CD4-positive, alpha-beta memory T cell (primary cell): ENCODE data around the gene ATP6V0E1. TPM values are rescaled to one million over a fixed set of nuclear protein-coding genes. Genes with fewer than 3 reads are reported as not detected.

Source experiments
- CTCF ChIA-PET: fragments of 350-600 bp; sonication (Branson Sonifier 250); formaldehyde crosslinking; loops from one replicate; lab custom pipeline; 2021; ENCODE audit warnings: inconsistent platforms; ENCODE audit not compliant: partially characterized antibody; lab: Charles Lee
- POLR2A ChIA-PET: fragments of 350-600 bp; sonication (Branson Sonifier 250); formaldehyde crosslinking; loops from one replicate; lab custom pipeline; 2021; ENCODE audit not compliant: partially characterized antibody; lab: Charles Lee
- DNase-seq, 5 donors: peaks; one replicate each; pipeline versions ENCODE4 v3.0.0 to v3.0.0-alpha.2; 2020 to 2022; ENCODE audit warnings: mixed read lengths in 1 of 5
- H3K27ac ChIP-seq: one replicate; pipeline ENCODE4 v1.7.0; 2013; ENCODE audit warnings: low read depth, low read length
- H3K27me3 ChIP-seq: 2 replicates; pipeline ENCODE4 v1.7.0; 2013; ENCODE audit warnings: mild to moderate bottlenecking, low read length, moderate library complexity; ENCODE audit not compliant: insufficient read depth
- H3K36me3 ChIP-seq: 2 replicates; pipeline ENCODE4 v1.7.0; 2013; ENCODE audit warnings: mild to moderate bottlenecking, low read length, moderate library complexity; ENCODE audit not compliant: insufficient read depth
- H3K4me1 ChIP-seq: 2 replicates; pipeline ENCODE4 v1.7.0; 2013; ENCODE audit warnings: mild to moderate bottlenecking, low read length, moderate library complexity; ENCODE audit not compliant: insufficient read depth
- H3K4me3 ChIP-seq, 2 donors: one replicate each; pipeline ENCODE4 v1.7.0; 2013; ENCODE audit warnings: low read length in 2 of 2, mild to moderate bottlenecking in 1 of 2
- H3K9me3 ChIP-seq, 2 donors: one replicate each; pipeline ENCODE4 v1.7.0; 2013; ENCODE audit warnings: low read length in 2 of 2, control low read depth in 1 of 2; ENCODE audit not compliant: control insufficient read depth in 1 of 2
- H3K27ac Mint-ChIP-seq, 7 donors: one replicate each; pipeline ENCODE4 v1.8.0; 2020 to 2021; ENCODE audit warnings: mixed read lengths in 7 of 7, mild to moderate bottlenecking in 6 of 7, inconsistent platforms in 3 of 7, moderate library complexity in 3 of 7
- H3K27me3 Mint-ChIP-seq, 2 donors: one replicate each; pipeline ENCODE4 v1.8.0; 2020 to 2021; ENCODE audit warnings: mixed read lengths in 2 of 2
- H3K36me3 Mint-ChIP-seq, 2 donors: one replicate each; pipeline ENCODE4 v1.8.0; 2020 to 2021; ENCODE audit warnings: mixed read lengths in 2 of 2, inconsistent platforms in 1 of 2, mild to moderate bottlenecking in 1 of 2
- H3K4me1 Mint-ChIP-seq, 4 donors: one replicate each; pipeline ENCODE4 v1.8.0; 2020 to 2021; ENCODE audit warnings: mixed read lengths in 4 of 4, mild to moderate bottlenecking in 1 of 4
- H3K4me3 Mint-ChIP-seq, 8 donors: one replicate each; pipeline ENCODE4 v1.8.0; 2020 to 2021; ENCODE audit warnings: mixed read lengths in 8 of 8, mild to moderate bottlenecking in 7 of 8, moderate library complexity in 6 of 8, inconsistent platforms in 3 of 8
- H3K9me3 Mint-ChIP-seq, 8 donors: one replicate each; pipeline ENCODE4 v1.8.0; 2020 to 2021; ENCODE audit warnings: mixed read lengths in 8 of 8, mild to moderate bottlenecking in 5 of 8, inconsistent platforms in 3 of 8, moderate library complexity in 1 of 8
- intact Hi-C: fragments of 100-400 bp; cut with micrococcal nuclease; formaldehyde crosslinking; loops from one replicate; pipeline ENCODE4 v1.15.1; 2023
- polyA plus RNA-seq, 2 donors: library from polyadenylated mRNA; unstranded; fragments of 300-500 nt; fragmentation: Illumina TruSeq; gene quantifications; one replicate each; pipeline ENCODE4 v1.2.3, GENCODE V29; 2021
- total RNA-seq, 2 experiments: library from RNA; stranded (reverse); gene quantifications; one replicate each; pipeline ENCODE4 v1.2.3, GENCODE V29; 2021

ATP6V0E1 gene
- total and polyA plus RNA-seq, 4 experiments from 2014 or later, result 158 to 559 (median 304) TPM

DNA sequence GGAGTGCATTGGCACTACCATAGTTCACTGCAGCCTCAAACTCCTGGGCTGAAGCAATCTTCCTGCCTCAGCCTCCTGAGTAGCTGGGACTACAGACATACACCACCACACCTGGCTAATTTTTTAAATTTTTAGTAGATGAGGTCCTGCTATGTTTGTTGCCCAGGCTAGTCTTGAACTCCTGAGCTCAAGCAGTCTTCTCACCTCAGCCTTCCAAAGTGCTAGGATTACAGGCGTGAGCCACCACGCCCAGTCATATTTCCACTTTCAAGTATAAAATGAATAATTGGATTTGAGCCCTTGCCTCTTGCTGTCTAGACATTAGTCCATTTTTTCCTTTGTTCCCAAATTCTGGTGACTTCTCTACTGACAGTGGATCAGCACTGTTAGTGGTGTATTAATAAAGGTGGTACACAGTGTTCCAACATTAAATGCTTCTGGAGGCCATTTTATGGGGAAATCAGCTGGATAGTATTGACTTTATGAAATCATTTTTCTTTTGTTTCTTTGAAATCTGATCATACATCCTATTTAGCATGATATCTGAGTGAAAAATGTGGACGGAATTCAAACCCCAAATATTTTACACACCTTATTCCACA, 15.9 kb downstream of the ATP6V0E1 start:
- CTCF ChIA-PET, result interaction anchor here (1.0 kb wide), 1 partner anchor 11 kb away, joined by 7 read pairs; no protein-coding TSS in a partner anchor
- H3K4me3 Mint-ChIP-seq, result no peak overlapping the region

DNA sequence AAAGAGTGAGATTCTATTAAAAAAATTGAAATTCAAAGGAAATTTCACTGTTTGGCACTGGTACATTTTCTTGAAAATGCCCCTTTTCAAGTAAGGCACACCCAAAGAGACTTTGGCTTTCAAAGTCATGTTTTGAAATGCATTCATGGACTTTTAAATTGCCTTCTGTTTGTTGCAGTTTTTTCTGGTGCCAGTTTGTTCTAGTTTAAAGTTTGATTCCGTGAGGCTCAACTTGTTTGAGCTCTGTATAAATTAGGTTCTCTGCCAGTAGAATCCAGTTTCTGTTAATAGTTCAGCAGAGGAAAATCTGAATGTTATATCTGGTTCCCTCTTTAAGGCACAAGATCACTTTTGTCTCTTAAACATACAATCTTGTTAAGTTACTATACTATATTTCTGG, 16.4 kb downstream of the ATP6V0E1 start:
- peaks cover 13% of the 10 kb centered on the region for H3K36me3 ChIP-seq
- peaks cover 15 to 47% of the 10 kb centered on the region in 2 donors for H3K36me3 Mint-ChIP-seq
- no peaks in the 10 kb centered on the region for H3K9me3 ChIP-seq
- no peak overlapping the region for H3K4me3 ChIP-seq
- POLR2A ChIA-PET, result no interaction called here
- CTCF ChIA-PET, result interaction anchor here (1.0 kb wide), 1 partner anchor 11 kb away, joined by 7 read pairs; no protein-coding TSS in a partner anchor
- peaks cover 50 to 66% (median 58%) of the 10 kb centered on the region in 4 donors for H3K4me1 Mint-ChIP-seq
- DNase-seq, result no peak
- peak overlapping the region in 5 of 7 donors; percentile 10 to 81 (median 36) for H3K27ac Mint-ChIP-seq
- no peak overlapping the region for H3K27ac ChIP-seq
- intact Hi-C loops, result no loop called here
- H3K4me1 ChIP-seq, result peaks cover 70% of the 10 kb centered on the region
- H3K4me3 Mint-ChIP-seq, result peak overlapping the region in 2 of 8 donors; percentile 14 to 37
- no peaks in the 10 kb centered on the region for H3K27me3 Mint-ChIP-seq
- H3K9me3 Mint-ChIP-seq, result no peaks in the 10 kb centered on the region
- H3K27me3 ChIP-seq, result no peaks in the 10 kb centered on the region

More for the DNA sequence above, 15.9 kb downstream of the ATP6V0E1 start:
- H3K27ac ChIP-seq, result no peak overlapping the region
- no peaks in the 10 kb centered on the region for H3K27me3 ChIP-seq
- intact Hi-C loops, result no loop called here
- DNase-seq, result no peak
- peaks cover 13% of the 10 kb centered on the region for H3K36me3 ChIP-seq
- H3K4me3 ChIP-seq, result no peak overlapping the region
- no peaks in the 10 kb centered on the region for H3K9me3 ChIP-seq
- Mint-ChIP-seq H3K36me3 (peaks cover 15 to 49% of the 10 kb centered on the region in 2 donors), H3K9me3 (no peaks in the 10 kb centered on the region), H3K4me1 (peaks cover 46 to 61% (median 54%) of the 10 kb centered on the region in 4 donors), H3K27ac (peak overlapping the region in 5 of 7 donors; percentile 10 to 81 (median 64)), H3K27me3 (no peaks in the 10 kb centered on the region)
- POLR2A ChIA-PET, result no interaction called here
- H3K4me1 ChIP-seq, result peaks cover 66% of the 10 kb centered on the region

DNA sequence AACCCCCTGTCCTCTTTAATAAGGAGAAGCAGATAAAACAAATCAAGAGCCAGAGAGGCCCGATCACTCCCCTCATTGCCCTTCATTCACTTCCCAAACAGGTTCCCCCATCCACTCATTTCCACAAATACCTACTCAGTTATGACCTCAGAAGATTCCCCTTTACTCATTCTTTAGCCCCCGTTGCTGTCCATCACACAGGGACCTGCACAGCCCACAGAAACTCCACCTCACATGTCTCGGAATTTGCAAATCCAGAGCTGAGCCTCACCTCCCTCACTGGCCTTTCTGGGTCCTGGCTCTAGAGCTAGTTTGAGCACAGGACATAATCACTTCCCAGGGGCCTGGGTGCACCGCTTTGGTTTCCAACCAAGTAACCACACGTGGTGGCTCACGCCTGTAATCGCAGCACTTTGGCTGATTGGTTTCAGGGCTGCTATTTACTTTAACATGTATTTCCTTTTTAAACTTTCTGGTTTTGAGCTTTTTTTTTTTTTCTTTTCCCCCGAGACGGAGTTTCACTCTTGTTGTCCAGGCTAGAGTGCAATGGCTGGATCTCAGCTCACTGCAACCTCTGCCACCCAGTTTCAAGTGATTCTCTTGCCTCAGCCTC, 17.8 kb downstream of the ATP6V0E1 start:
- Histone ChIP-seq H3K4me1 (peaks cover 77% of the 10 kb centered on the region), H3K9me3 (no peaks in the 10 kb centered on the region), H3K27ac (no peak overlapping the region), H3K27me3 (no peaks in the 10 kb centered on the region), H3K4me3 (no peak overlapping the region), H3K36me3 (peaks cover 3% of the 10 kb centered on the region)
- peaks cover 53 to 79% (median 67%) of the 10 kb centered on the region in 4 donors for H3K4me1 Mint-ChIP-seq
- H3K27me3 Mint-ChIP-seq, result no peaks in the 10 kb centered on the region
- H3K4me3 Mint-ChIP-seq, result peak overlapping the region in 7 of 8 donors; percentile 9 to 73 (median 45)
- H3K36me3 Mint-ChIP-seq, result peaks cover 7 to 36% of the 10 kb centered on the region in 2 donors
- H3K27ac Mint-ChIP-seq, result peak overlapping the region; percentile 29 to 93 (median 74)
- ChIA-PET POLR2A (interaction anchor here (1.2 kb wide), 1 partner anchor 11 kb away, joined by 3 read pairs; no protein-coding TSS in a partner anchor), CTCF (interaction anchor here (0.8 to 1.5 kb wide), 2 partner anchors 34 to 143 kb away, joined by 3 read pairs; partner anchors contain the start of gene BNIP1)
- intact Hi-C loops, result no loop called here
- no peak for DNase-seq
- no peaks in the 10 kb centered on the region for H3K9me3 Mint-ChIP-seq

DNA sequence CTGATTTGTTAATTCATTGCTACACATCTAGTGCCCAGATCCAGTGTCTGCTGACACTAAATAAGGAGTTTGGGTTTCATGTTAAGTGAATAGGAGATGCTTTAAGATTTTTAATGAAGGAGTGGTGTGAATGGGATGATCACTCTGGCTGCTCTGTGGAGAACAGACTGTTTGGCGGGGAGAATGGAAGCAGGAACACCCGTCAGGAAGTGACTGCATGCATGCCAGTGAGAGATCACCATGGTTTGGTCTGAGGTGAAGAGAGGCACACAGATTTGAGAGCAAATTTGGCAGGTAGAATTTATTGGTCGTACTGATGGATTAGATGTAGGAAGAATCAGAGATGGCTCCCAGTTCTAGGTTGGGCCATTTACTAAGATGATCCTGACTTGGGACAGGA, 19.8 kb downstream of the ATP6V0E1 start:
- Histone ChIP-seq H3K27me3 (no peaks in the 10 kb centered on the region), H3K27ac (no peak overlapping the region), H3K9me3 (no peaks in the 10 kb centered on the region), H3K4me3 (no peak overlapping the region), H3K36me3 (no peaks in the 10 kb centered on the region), H3K4me1 (peaks cover 75% of the 10 kb centered on the region)
- H3K27ac Mint-ChIP-seq, result peak overlapping the region; percentile 37 to 93 (median 62)
- H3K36me3 Mint-ChIP-seq, result peaks cover 7 to 32% of the 10 kb centered on the region in 2 donors
- H3K4me1 Mint-ChIP-seq, result peaks cover 62 to 93% (median 79%) of the 10 kb centered on the region in 4 donors
- intact Hi-C loops, result no loop called here
- CTCF ChIA-PET, result no interaction called here
- H3K27me3 Mint-ChIP-seq, result no peaks in the 10 kb centered on the region
- POLR2A ChIA-PET, result no interaction called here
- peak overlapping the region in 6 of 8 donors; percentile 5 to 42 (median 30) for H3K4me3 Mint-ChIP-seq
- no peaks in the 10 kb centered on the region for H3K9me3 Mint-ChIP-seq
- DNase-seq, result no peak

DNA sequence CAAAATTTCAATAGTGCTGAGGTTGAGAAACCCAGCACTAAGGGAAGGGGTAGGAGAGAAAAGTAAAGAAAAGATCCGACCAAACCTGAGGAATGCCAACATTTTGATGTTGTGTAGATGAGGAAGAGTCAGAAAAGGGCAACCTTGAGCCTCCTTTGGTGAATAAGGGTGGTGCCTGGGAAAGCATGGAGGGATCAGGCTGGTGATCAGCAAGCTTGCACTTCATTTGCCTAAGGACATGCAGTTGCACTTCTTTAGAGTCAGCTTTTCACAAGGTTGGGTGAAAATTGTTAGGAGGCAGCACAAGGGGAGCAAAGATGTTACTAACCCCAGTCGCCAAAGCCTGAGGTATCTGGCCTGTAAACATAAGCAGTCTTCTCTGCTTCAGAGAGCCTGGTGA, 20.4 kb downstream of the ATP6V0E1 start:
- Mint-ChIP-seq H3K4me1 (peaks cover 62 to 88% (median 76%) of the 10 kb centered on the region in 4 donors), H3K36me3 (peaks cover 7 to 29% of the 10 kb centered on the region in 2 donors), H3K27me3 (no peaks in the 10 kb centered on the region), H3K9me3 (no peaks in the 10 kb centered on the region), H3K4me3 (peak overlapping the region in 4 of 8 donors; percentile 4 to 42 (median 33)), H3K27ac (peak overlapping the region in 6 of 7 donors; percentile 52 to 90 (median 58))
- Histone ChIP-seq H3K4me1 (peaks cover 69% of the 10 kb centered on the region), H3K27ac (no peak overlapping the region), H3K27me3 (no peaks in the 10 kb centered on the region), H3K9me3 (no peaks in the 10 kb centered on the region), H3K36me3 (no peaks in the 10 kb centered on the region), H3K4me3 (no peak overlapping the region)
- ChIA-PET CTCF (no interaction called here), POLR2A (no interaction called here)
- intact Hi-C loops, result no loop called here
- no peak for DNase-seq

DNA sequence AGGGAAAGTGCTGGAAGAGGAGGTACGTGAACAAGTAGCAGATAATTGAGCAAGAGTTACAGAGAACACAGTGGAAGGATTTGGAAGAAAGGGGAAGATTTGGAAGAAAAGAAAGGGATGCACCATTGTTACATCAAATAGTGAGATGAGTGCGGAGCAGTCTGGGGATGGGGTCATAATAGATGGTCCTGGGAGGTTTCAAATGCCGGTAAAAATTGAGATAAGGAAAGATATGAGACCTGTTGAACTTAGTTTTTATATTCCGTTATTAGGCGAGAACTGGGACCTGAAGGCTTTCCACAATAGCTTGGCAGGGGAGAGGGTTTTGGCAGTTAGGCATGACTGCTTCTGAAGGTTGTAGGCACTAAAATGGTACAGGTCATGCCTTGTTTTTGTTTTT, 20.9 kb downstream of the ATP6V0E1 start:
- Mint-ChIP-seq H3K4me3 (peak overlapping the region in 4 of 8 donors; percentile 4 to 13 (median 12)), H3K9me3 (no peaks in the 10 kb centered on the region), H3K27ac (peak overlapping the region in 6 of 7 donors; percentile 9 to 90 (median 66)), H3K4me1 (peaks cover 62 to 86% (median 73%) of the 10 kb centered on the region in 4 donors), H3K27me3 (no peaks in the 10 kb centered on the region), H3K36me3 (peaks cover 6 to 28% of the 10 kb centered on the region in 2 donors)
- Histone ChIP-seq H3K27ac (no peak overlapping the region), H3K27me3 (no peaks in the 10 kb centered on the region), H3K4me3 (no peak overlapping the region), H3K4me1 (peaks cover 64% of the 10 kb centered on the region), H3K9me3 (no peaks in the 10 kb centered on the region), H3K36me3 (no peaks in the 10 kb centered on the region)
- DNase-seq, result no peak
- intact Hi-C loops, result no loop called here
- CTCF ChIA-PET, result no interaction called here
- POLR2A ChIA-PET, result no interaction called here

DNA sequence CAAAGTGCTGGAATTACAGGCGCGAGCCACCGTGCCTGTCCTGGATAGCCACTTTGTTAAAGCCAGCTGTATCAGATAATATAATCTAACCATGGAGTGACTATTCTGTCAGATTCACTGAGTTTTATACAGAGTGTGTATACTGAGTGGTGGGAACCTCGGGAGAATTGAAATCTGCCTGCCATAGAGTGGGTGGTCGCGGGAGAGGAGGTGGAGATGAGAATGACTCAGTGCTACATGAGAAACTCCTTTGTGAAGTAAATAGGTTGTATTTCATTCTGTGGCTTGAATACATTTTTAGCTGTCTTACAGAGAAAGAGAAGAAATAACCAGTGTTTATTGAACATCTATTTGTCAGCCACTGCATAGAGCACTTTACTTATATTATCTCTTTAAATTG, 26.4 kb downstream of the ATP6V0E1 start:
- Mint-ChIP-seq H3K27ac (peak overlapping the region in 4 of 7 donors; percentile 51 to 73 (median 64)), H3K4me1 (peaks cover 33 to 64% (median 51%) of the 10 kb centered on the region in 4 donors)
- POLR2A ChIA-PET, result no interaction called here

More for the DNA sequence above, 26.4 kb downstream of the ATP6V0E1 start:
- DNase-seq, result no peak
- Mint-ChIP-seq H3K4me3 (no peak overlapping the region), H3K27me3 (no peaks in the 10 kb centered on the region), H3K36me3 (peaks cover 8 to 22% of the 10 kb centered on the region in 2 donors), H3K9me3 (no peaks in the 10 kb centered on the region)
- intact Hi-C loops, result no loop called here
- Histone ChIP-seq H3K27me3 (no peaks in the 10 kb centered on the region), H3K4me1 (peaks cover 28% of the 10 kb centered on the region), H3K9me3 (no peaks in the 10 kb centered on the region), H3K36me3 (no peaks in the 10 kb centered on the region), H3K27ac (no peak overlapping the region), H3K4me3 (no peak overlapping the region)
- CTCF ChIA-PET, result interaction anchor here (0.7 to 1.6 kb wide), 4 partner anchors 10 to 299 kb away, joined by 3 to 7 read pairs (median 4); no protein-coding TSS in a partner anchor
